GM18505 (cell line): ENCODE measurements around the gene MICALL2.

Experiments
- ATAC-seq: cut with Tn5 transposase; IDR thresholded peaks from one replicate; pipeline ENCODE4 v1.9.1; 2021; ENCODE audit not compliant: unreplicated experiment
- POLR2A ChIP-seq: IDR thresholded peaks from 4 replicates; pipeline ENCODE4 v1.6.1; 2011; ENCODE audit warnings: borderline replicate concordance; ENCODE audit not compliant: insufficient read depth, insufficient read length; ENCODE audit errors: extremely low read depth

MICALL2 gene

DNA sequence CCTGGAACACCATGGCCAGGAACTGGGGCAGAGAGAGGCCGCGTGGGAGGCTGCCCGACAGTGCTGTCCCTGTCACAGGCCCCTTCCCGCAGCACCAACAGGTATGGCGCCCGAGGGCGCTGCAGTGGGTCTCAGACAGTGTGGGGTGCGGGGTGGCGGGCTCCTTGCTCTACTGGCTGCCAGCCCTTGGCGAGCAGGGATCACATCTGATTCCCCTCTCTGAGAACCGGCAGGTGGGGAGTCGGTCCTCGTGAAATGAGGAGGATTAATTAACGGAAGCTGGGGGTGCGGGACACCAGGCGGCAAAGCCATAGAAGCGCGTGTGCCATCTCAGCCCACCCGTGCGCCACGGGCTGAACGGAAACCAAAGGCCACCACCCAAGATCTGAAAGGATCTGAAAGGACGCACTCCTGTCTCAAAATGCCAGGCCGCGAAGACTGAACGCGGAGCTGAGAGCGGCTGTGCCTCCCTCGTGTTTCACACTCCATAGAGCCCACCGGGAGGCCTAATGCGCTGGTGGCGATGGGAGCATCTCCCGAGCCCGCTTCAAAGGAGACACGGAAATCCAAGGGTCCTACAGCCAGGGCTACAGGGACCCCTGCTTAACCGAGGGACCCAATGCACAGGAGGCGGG, 38.1 kb upstream of the MICALL2 start:
- no peak for ATAC-seq
- no peak for TF ChIP-seq POLR2A

DNA sequence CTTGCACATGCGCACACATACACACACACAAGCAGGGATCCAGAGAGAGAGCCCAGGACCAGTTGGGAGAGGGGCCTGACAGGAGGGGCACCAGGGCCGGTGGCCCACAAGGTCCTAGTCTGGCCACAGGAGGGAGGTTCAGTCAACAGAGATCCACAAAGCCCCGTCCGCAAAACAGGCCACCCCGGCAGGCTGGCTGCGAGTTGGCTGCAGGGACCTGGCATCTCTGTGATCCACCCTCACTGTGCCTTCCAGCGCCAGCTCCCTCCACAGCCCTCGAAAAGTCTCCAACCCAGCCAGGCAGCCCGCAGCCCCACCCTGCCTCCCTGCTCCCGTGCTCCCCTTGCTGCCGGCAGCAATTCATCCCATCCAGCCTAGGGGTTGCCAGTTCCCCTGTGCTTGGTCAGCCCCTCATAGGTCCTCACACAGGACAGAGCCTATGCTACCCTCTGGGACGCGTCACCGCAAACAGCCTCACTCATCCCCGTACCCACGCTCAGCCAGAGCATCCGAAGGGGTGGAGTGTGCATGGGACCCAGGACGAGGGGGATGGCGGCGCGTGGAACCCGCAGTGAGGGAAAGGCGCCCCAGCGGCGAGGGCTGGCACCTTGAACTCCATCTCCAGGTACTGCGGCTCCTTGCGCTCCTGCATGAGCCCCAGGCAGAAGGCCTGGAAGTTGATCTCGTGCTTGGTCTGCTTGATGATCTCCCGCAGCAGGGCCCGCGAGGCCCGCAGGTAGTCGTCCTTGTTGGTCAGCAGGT, 37.4 kb upstream of the MICALL2 start:
- TF ChIP-seq POLR2A = no peak
- ATAC-seq = no peak

DNA sequence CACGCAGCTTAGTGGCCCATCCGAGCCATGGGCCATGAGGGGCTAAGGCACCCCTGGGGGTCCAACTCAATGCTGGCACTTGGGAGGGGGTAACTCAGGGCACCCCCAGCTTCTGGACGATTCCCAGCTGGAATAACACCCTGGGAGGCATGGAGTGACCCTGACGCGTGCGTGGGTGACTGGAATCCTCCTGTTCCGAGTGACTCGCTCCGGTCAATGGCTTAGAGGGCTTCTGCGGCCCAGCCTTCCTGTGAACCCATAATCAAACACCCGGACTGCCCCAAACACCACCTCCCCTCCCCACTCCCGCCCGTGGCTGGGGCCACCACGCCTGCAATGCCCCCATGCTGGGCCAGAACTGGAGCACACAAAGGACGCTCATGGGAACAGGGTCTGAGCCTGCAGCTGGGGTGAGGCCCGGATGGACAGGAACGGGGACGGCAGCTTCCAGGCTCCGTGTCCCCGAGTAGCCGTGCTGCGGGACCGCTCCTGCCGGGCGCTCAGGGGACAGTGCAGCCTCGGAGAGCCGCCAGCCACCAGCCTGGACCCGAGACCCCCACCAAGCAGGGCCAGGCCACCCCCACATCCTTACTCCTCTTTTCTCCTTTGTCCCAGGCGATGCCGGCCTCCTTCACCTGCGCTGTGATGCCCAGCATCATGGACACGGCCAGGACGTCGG, 36.4 kb upstream of the MICALL2 start:
- TF ChIP-seq POLR2A = no peak

DNA sequence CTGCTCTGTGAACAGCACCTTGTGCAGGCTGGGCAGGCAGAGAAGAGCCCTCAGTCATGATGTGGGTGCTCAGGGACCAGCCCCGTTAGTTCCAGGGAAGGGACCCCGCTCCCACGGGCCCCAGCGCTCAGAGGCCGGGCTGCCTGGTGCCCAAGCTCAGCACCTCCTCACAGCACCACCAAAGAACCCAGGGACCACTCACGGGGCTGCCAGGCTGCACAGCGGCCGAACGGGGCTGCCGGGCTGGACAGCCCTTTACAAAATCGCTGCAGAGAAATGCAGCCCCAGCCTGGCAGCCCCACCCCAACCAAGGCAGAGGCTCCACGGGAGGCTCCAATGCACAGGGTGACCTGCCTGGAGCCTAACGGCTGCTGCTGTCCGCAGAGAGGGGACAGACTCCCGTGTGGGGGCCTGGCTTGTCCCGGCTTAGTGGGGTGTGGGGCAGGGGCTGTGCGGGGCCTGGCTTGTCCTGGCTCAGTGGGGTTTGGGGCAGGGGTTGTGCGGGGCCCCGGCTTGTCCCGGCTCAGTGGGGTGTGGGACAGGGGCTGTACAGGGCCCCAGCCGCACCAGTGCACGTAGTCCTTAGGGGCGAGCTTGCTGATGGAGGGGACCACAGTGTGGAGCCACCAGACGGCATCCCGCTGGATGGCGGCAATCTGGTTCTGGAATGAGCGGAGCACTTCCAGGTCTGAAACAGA, 35.7 kb upstream of the MICALL2 start:
- no peak for ATAC-seq
- no peak for TF ChIP-seq POLR2A

More for the DNA sequence above, 36.4 kb upstream of the MICALL2 start:
- ATAC-seq = no peak

DNA sequence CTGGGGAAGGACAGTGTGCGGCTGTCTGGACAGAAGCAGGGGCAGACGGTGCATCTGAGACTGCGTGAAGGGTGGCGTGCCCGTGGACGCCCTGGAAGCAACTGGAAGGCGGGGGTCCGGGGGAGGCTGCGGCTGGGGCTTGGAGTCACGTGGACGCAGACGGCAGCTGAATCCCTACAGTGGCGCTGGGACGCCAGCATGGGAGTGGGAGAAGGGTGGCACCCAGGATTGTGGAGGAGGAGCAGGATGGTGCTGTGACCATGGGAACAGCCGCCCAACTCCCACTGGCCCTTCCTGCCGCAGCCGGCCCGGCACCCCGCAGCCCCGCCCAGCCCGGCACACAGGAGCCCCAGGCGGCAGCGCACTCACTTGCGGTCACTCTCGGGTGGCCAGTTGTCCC, 35.2 kb upstream of the MICALL2 start:
- no peak for ATAC-seq
- no peak for TF ChIP-seq POLR2A

DNA sequence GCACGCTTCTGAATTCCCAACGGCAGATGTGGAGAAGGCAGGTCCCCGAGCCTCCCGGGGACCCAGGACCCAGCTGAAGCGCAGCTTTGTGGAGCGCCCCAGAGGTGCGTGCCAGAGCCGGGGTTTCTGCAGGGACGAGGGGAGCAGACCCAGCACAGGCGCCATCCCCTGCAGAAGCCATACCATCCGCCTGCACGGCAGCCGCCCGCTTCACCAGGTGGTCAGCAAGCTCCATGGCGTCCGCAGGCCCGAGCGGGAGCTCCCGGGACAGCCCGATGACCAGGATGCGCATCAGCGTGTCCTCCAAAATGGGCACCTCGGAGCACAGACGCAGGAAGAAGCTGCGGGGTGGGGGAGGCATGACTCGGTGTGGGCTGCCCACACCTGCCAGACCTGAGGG, 34.3 kb upstream of the MICALL2 start:
- no peak for ATAC-seq
- no peak for TF ChIP-seq POLR2A

- no peak for ATAC-seq
- no peak for TF ChIP-seq POLR2A
Measured at GRCh38 chr7:1493129-1493528, 33.9 kb upstream of the MICALL2 start.

- no peak for TF ChIP-seq POLR2A
- ATAC-seq = no peak
Measured at GRCh38 chr7:1492640-1493039, 33.4 kb upstream of the MICALL2 start.

- no peak for ATAC-seq
Measured at GRCh38 chr7:1492221-1492620, 33.0 kb upstream of the MICALL2 start.

GRCh38 chr7:1490837-1491236, 31.6 kb upstream of the MICALL2 start:
- TF ChIP-seq POLR2A = no peak
- ATAC-seq = no peak

More at GRCh38 chr7:1492221-1492620, 33.0 kb upstream of the MICALL2 start:
- no peak for TF ChIP-seq POLR2A

- no peak for TF ChIP-seq POLR2A
- ATAC-seq = no peak
Measured at GRCh38 chr7:1489336-1489735, 30.1 kb upstream of the MICALL2 start.

DNA sequence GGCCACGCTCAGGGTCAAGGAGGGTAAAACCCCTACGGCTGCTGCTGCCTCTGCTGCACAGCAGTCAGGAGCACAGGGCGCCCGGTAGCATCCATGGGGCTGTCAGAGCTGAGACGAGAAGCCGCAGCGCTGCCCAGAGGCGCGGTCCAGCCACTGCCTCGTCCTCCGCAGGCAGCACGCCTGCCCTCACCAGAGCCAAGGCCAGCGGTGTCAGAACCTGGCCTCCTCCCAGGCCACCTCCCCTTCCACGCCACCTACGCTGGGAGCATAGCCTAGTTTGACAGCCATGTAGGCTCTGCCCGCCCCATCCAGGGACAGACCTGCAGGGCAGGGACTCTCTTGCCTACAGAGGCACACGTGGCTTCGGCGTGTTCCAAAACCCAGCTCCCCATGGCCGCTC, 28.7 kb upstream of the MICALL2 start:
- ATAC-seq = no peak
- TF ChIP-seq POLR2A = no peak

GRCh38 chr7:1487466-1487865, 28.2 kb upstream of the MICALL2 start:
- TF ChIP-seq POLR2A = no peak
- ATAC-seq = no peak
